Vagina (tissue), 2 donors: ENCODE measurements around the gene SLFN14. TPM values are rescaled to one million over a fixed set of nuclear protein-coding genes. Genes with fewer than 3 reads are reported as not detected.

Experiments used
- DNase-seq, 2 donors: peaks; one replicate each; pipeline ENCODE4 v3.0.0-alpha.2; 2017; ENCODE audit errors: extremely low spot score in 2 of 2
- H3K27ac ChIP-seq: fragments of 200-600 bp; sonication (generic); one replicate; pipeline ENCODE4 v1.5.1; 2019
- H3K27me3 ChIP-seq: fragments of 200-600 bp; sonication (generic); one replicate; pipeline ENCODE4 v1.5.1; 2019
- H3K36me3 ChIP-seq, 2 donors: fragments of 200-600 bp; sonication (generic); one replicate each; pipeline ENCODE4 v1.5.1; 2017 to 2019
- H3K4me1 ChIP-seq: fragments of 200-600 bp; sonication (generic); one replicate; pipeline ENCODE4 v1.5.1; 2019
- H3K4me3 ChIP-seq, 2 donors: fragments of 200-600 bp; sonication (generic); 1 replicate in 1 of 2; 2 replicates in 1 of 2; pipeline ENCODE4 v1.5.1; 2016 to 2019
- H3K9me3 ChIP-seq: fragments of 200-600 bp; sonication (generic); one replicate; pipeline ENCODE4 v1.5.1; 2019
- CTCF ChIP-seq, 3 experiments: fragments of 450-650 bp in 2 of 3; fragments of 200-600 bp in 1 of 3; sonication (generic) in 1 of 3; IDR thresholded peaks; one replicate each; pipeline ENCODE4 v1.5.1; 2017 to 2019; ENCODE audit warnings: antibody characterized with exemption in 3 of 3, mild to moderate bottlenecking in 2 of 3, moderate library complexity in 2 of 3
- POLR2A ChIP-seq, 2 donors: fragments of 450-650 bp; IDR thresholded peaks; one replicate each; pipeline ENCODE4 v1.6.1; 2017; ENCODE audit warnings: antibody characterized with exemption in 2 of 2, mild to moderate bottlenecking in 2 of 2, moderate library complexity in 2 of 2
- POLR2AphosphoS5 ChIP-seq, 2 donors: sonication (generic); formaldehyde crosslinking; IDR thresholded peaks; one replicate each; pipeline ENCODE4 v1.9.0; 2017; ENCODE audit warnings: antibody characterized with exemption in 2 of 2, mild to moderate bottlenecking in 2 of 2, low read depth in 1 of 2; ENCODE audit not compliant: insufficient read depth in 1 of 2
- intact Hi-C: fragments of 100-400 bp; cut with DNase I; formaldehyde crosslinking; loops from one replicate; pipeline ENCODE4 v1.15.1; 2023
- total RNA-seq: library from RNA; depleted of rRNA; stranded (reverse); fragments of >200 nt; gene quantifications from one replicate; pipeline ENCODE4 v1.2.3, GENCODE V29; 2016

SLFN14 gene
- not detected for total RNA-seq

GRCh38 chr17:35560703-35561102, at the start of gene SLFN14:
Gene SLFN14 (minus strand): TSS chr17:35560819. CDS start chr17:35558062, 2,757 bp downstream.
- TF ChIP-seq CTCF (IDR thresholded peaks at IDR 0.05) (no peak), POLR2A (IDR thresholded peaks at IDR 0.05) (no peak), POLR2AphosphoS5 (IDR thresholded peaks at IDR 0.05; ENCODE audit: insufficient read depth in 1 of 2, low read depth in 1 of 2) (no peak)
- Histone ChIP-seq H3K36me3 (no peaks in the 10 kb centered on the region), H3K27ac (no peak within 1 kb of the TSS), H3K27me3 (no peaks in the 10 kb centered on the region), H3K4me3 (no peak within 1 kb of the TSS), H3K9me3 (no peaks in the 10 kb centered on the region), H3K4me1 (no peaks in the 10 kb centered on the region)
- intact Hi-C loops, result no loop called here
- DNase-seq, result no peak

DNA sequence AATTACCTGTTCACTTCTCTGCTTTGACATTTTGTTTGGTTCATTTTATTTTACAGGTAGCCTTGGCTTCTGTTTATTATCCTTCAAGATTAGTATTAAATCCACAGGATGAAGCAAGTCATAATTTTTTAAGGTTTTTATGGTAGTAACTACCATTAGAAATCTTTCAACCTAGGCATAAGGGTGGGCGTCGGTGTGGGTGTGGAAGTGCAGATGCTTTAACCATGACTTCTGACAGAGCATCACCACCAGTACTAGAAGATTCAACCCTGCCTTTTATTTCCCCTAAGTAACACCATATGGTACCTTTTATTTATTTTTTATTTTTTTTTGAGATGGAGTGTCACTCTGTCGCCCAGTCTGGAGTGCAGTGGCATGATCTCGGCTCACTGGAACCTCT, 49.2 kb upstream of the SLFN14 start:
- no peaks in the 10 kb centered on the region for H3K27me3 ChIP-seq
- H3K4me3 ChIP-seq, result no peak overlapping the region
- intact Hi-C loops, result loop anchor here (5.0 kb wide), 1 partner anchor 137 kb away; no protein-coding TSS in a partner anchor
- H3K9me3 ChIP-seq, result no peaks in the 10 kb centered on the region
- DNase-seq, result no peak
- no peak for TF ChIP-seq POLR2AphosphoS5 (IDR thresholded peaks at IDR 0.05; ENCODE audit: insufficient read depth in 1 of 2, low read depth in 1 of 2)
- TF ChIP-seq POLR2A (IDR thresholded peaks at IDR 0.05), result no peak
- TF ChIP-seq CTCF (IDR thresholded peaks at IDR 0.05), result no peak
- peaks cover 0 to 45% of the 10 kb centered on the region in 2 donors for H3K36me3 ChIP-seq
- H3K4me1 ChIP-seq, result peaks cover 3% of the 10 kb centered on the region
- no peak overlapping the region for H3K27ac ChIP-seq

DNA sequence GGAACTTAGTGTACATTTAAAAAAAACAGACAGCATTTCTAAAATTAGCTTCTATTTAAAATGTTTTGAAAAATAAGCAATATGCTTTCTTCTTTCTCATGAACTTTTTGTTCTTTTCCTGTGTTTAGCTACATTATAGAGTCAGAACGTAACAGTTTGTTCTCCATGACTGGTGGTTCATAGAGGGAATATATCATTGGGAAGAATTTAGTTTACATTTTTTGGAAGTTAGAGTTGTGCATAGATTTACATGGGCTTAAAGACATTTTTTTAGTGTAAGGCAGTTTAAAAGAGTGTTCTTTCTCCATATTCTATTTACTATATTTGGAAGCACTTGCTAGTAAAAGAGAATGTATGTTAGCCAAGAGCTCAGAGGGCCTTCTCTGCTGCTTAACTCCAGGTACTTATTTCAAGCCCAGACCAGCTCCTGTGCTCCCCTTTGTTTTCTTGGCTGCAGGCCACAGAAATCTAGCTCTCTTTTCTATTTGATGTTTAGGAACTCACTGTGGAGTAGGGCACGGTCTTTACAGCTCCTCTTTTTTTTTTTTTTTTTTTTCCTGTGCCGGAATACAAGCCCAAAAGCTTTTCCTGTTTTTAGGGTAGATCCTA, 46.7 kb upstream of the SLFN14 start:
- intact Hi-C loops, result no loop called here
- Histone ChIP-seq H3K27ac (no peak overlapping the region), H3K4me1 (peaks cover 3% of the 10 kb centered on the region), H3K27me3 (no peaks in the 10 kb centered on the region), H3K9me3 (no peaks in the 10 kb centered on the region), H3K4me3 (no peak overlapping the region), H3K36me3 (peaks cover 0 to 53% of the 10 kb centered on the region in 2 donors)
- DNase-seq, result no peak
- no peak for TF ChIP-seq POLR2AphosphoS5 (IDR thresholded peaks at IDR 0.05; ENCODE audit: insufficient read depth in 1 of 2, low read depth in 1 of 2)
- TF ChIP-seq POLR2A (IDR thresholded peaks at IDR 0.05), result no peak
- TF ChIP-seq CTCF (IDR thresholded peaks at IDR 0.05), result no peak

GRCh38 chr17:35605678-35606077, 45.1 kb upstream of the SLFN14 start:
- TF ChIP-seq CTCF (IDR thresholded peaks at IDR 0.05) (no peak), POLR2A (IDR thresholded peaks at IDR 0.05) (no peak)
- Histone ChIP-seq H3K4me3 (no peak overlapping the region), H3K27me3 (no peaks in the 10 kb centered on the region), H3K36me3 (peaks cover 0 to 55% of the 10 kb centered on the region in 2 donors), H3K4me1 (peaks cover 3% of the 10 kb centered on the region), H3K9me3 (no peaks in the 10 kb centered on the region), H3K27ac (no peak overlapping the region)
- no peak for DNase-seq
- intact Hi-C loops, result no loop called here

- no peaks in the 10 kb centered on the region for H3K27me3 ChIP-seq
- intact Hi-C loops, result no loop called here
- H3K4me1 ChIP-seq, result peaks cover 3% of the 10 kb centered on the region
- no peaks in the 10 kb centered on the region for H3K9me3 ChIP-seq
- H3K4me3 ChIP-seq, result no peak overlapping the region
- no peak for DNase-seq
- TF ChIP-seq POLR2AphosphoS5 (IDR thresholded peaks at IDR 0.05; ENCODE audit: insufficient read depth in 1 of 2, low read depth in 1 of 2) (no peak), CTCF (IDR thresholded peaks at IDR 0.05) (no peak), POLR2A (IDR thresholded peaks at IDR 0.05) (no peak)
- H3K27ac ChIP-seq, result no peak overlapping the region
- H3K36me3 ChIP-seq, result peaks cover 0 to 54% of the 10 kb centered on the region in 2 donors
Measured at GRCh38 chr17:35603674-35604073, 43.1 kb upstream of the SLFN14 start.
